GM23338 (cell line): Measurements from ENCODE around the gene RSPH6A. TPM values are rescaled to one million over a fixed set of nuclear protein-coding genes. Genes with fewer than 3 reads are reported as not detected.

Source experiments
- ATAC-seq: fragments of 200-7000 bp; cut with Tn5 transposase; 3 replicates; pipeline ENCODE4 v1.9.1; 2020
- DNase-seq: peaks from one replicate; pipeline ENCODE4 v3.0.0-alpha.2; 2015; ENCODE audit warnings: low spot score
- H2AFZ ChIP-seq: fragments of 200-600 bp; sonication (generic); 2 replicates; pipeline ENCODE4 v1.8.0; 2016; ENCODE audit warnings: antibody characterized with exemption, mild to moderate bottlenecking, moderate library complexity
- H3F3A ChIP-seq: fragments of 200-600 bp; sonication (generic); replicated peaks from 2 replicates; pipeline ENCODE4 v1.8.0; 2017; ENCODE audit warnings: antibody characterized with exemption, mixed run types, low read depth
- H3K27ac ChIP-seq: fragments of 200-600 bp; sonication (generic); 2 replicates; pipeline ENCODE4 v1.6.1; 2016; ENCODE audit warnings: low read depth
- H3K27me3 ChIP-seq: fragments of 200-600 bp; sonication (generic); 2 replicates; pipeline ENCODE4 v1.8.0; 2016; ENCODE audit warnings: mild to moderate bottlenecking, mixed run types, moderate library complexity; ENCODE audit not compliant: insufficient read depth
- H3K36me3 ChIP-seq: fragments of 200-600 bp; sonication (generic); 2 replicates; pipeline ENCODE4 v1.8.0; 2016; ENCODE audit warnings: mild to moderate bottlenecking; ENCODE audit not compliant: insufficient read depth
- H3K4me1 ChIP-seq: fragments of 200-600 bp; sonication (generic); 2 replicates; pipeline ENCODE4 v1.8.0; 2016; ENCODE audit warnings: mild to moderate bottlenecking, moderate library complexity; ENCODE audit not compliant: insufficient read depth
- H3K4me2 ChIP-seq: fragments of 200-600 bp; sonication (generic); 2 replicates; pipeline ENCODE4 v1.7.1; 2017; ENCODE audit warnings: mixed run types
- H3K4me3 ChIP-seq: fragments of 200-600 bp; sonication (generic); 2 replicates; pipeline ENCODE4 v1.6.1; 2016; ENCODE audit warnings: mixed run types
- H3K79me2 ChIP-seq: fragments of 200-600 bp; sonication (generic); replicated peaks from 2 replicates; pipeline ENCODE4 v1.8.0; 2017; ENCODE audit warnings: mild to moderate bottlenecking; ENCODE audit not compliant: insufficient read depth
- H3K9me2 ChIP-seq: fragments of 200-600 bp; sonication (generic); 2 replicates; pipeline ENCODE4 v1.8.0; 2017; ENCODE audit not compliant: insufficient read depth
- H4K20me1 ChIP-seq: fragments of 200-600 bp; sonication (generic); replicated peaks from 2 replicates; pipeline ENCODE4 v1.8.0; 2017; ENCODE audit warnings: mild to moderate bottlenecking; ENCODE audit not compliant: insufficient read depth
- H3K27ac Mint-ChIP-seq: 2 replicates; pipeline ENCODE4 v1.8.0; 2020; ENCODE audit warnings: inconsistent platforms, mild to moderate bottlenecking, moderate library complexity, mixed read lengths
- H3K27me3 Mint-ChIP-seq: 3 replicates; pipeline ENCODE4 v1.8.0; 2022; ENCODE audit warnings: low read depth, mild to moderate bottlenecking, moderate library complexity, mixed read lengths, inconsistent platforms; ENCODE audit not compliant: insufficient read depth, poor library complexity
- H3K36me3 Mint-ChIP-seq: 3 replicates; pipeline ENCODE4 v1.8.0; 2021; ENCODE audit warnings: low read depth, mild to moderate bottlenecking, inconsistent platforms, moderate library complexity, mixed read lengths
- H3K4me1 Mint-ChIP-seq: 3 replicates; pipeline ENCODE4 v1.8.0; 2020; ENCODE audit warnings: mild to moderate bottlenecking, inconsistent platforms, mixed read lengths
- H3K4me3 Mint-ChIP-seq: 3 replicates; pipeline ENCODE4 v1.8.0; 2021; ENCODE audit warnings: moderate library complexity, mild to moderate bottlenecking, inconsistent platforms, mixed read lengths
- H3K9me3 Mint-ChIP-seq: 3 replicates; pipeline ENCODE4 v1.8.0; 2020; ENCODE audit warnings: moderate library complexity, mild to moderate bottlenecking, inconsistent platforms, mixed read lengths
- CREB1 ChIP-seq: fragments of 250-450 bp; sonication (Bioruptor Pico); IDR thresholded peaks from 2 replicates; pipeline ENCODE4 v1.5.0; 2020; ENCODE audit warnings: low read depth, mild to moderate bottlenecking, moderate library complexity
- EZH2 ChIP-seq: fragments of 200-600 bp; sonication (generic); IDR thresholded peaks from one replicate; pipeline ENCODE4 v1.8.0; 2017; ENCODE audit warnings: antibody characterized with exemption, mild to moderate bottlenecking, low read depth; ENCODE audit not compliant: unreplicated experiment
- EZH2phosphoT487 ChIP-seq: fragments of 200-600 bp; sonication (generic); IDR thresholded peaks from one replicate; pipeline ENCODE4 v1.8.1; 2018; ENCODE audit warnings: antibody characterized with exemption; ENCODE audit not compliant: unreplicated experiment
- JUNB ChIP-seq: IDR thresholded peaks from one replicate; pipeline ENCODE4 v1.6.1; 2016; ENCODE audit warnings: antibody characterized with exemption; ENCODE audit not compliant: unreplicated experiment
- NANOG ChIP-seq: IDR thresholded peaks from 2 replicates; pipeline ENCODE4 v1.6.1; 2016; ENCODE audit warnings: antibody characterized with exemption, borderline replicate concordance
- POLR2AphosphoS5 ChIP-seq: IDR thresholded peaks from 2 replicates; pipeline ENCODE4 v1.6.1; 2016; ENCODE audit warnings: antibody characterized with exemption, low read depth
- STAT1 ChIP-seq: IDR thresholded peaks from one replicate; pipeline ENCODE4 v1.6.1; 2016; ENCODE audit warnings: antibody characterized with exemption; ENCODE audit not compliant: unreplicated experiment
- ZNF114 ChIP-seq: fragments of 250-450 bp; sonication (Bioruptor Pico); IDR thresholded peaks from 2 replicates; pipeline ENCODE4 v1.5.0; 2020; ENCODE audit warnings: mild to moderate bottlenecking, moderate library complexity
- ZNF331 ChIP-seq: fragments of 250-450 bp; sonication (Bioruptor Pico); IDR thresholded peaks from 2 replicates; pipeline ENCODE4 v1.5.0; 2020; ENCODE audit warnings: low read depth, mild to moderate bottlenecking, moderate library complexity
- polyA plus RNA-seq: library from polyadenylated mRNA; unstranded; fragments of >200 nt; fragmentation: Nextera tagmentation; extraction: Ambion mirVana; gene quantifications from 2 replicates; pipeline ENCODE4 v1.2.1, GENCODE V29; 2016
- total RNA-seq: library from RNA; depleted of rRNA; stranded (reverse); fragments of >200 nt; shearing (Covaris generic); gene quantifications from 2 replicates; pipeline ENCODE4 v1.2.3, GENCODE V29; 2014
- TF ChIP-seq, protein P1 (sequence below): IDR thresholded peaks from one replicate; pipeline ENCODE4 v1.6.1; 2018; ENCODE audit warnings: antibody characterized with exemption; ENCODE audit not compliant: unreplicated experiment
- TF ChIP-seq, protein P2 (sequence below): IDR thresholded peaks from 2 replicates; pipeline ENCODE4 v1.6.1; 2016; ENCODE audit warnings: antibody characterized with exemption
- TF ChIP-seq, protein P3 (sequence below), 2 experiments: fragments of 200-600 bp in 1 of 2; sonication (generic) in 1 of 2; conservative IDR thresholded peaks; 2 replicates each; pipeline versions ENCODE4 v1.5.1 to v1.6.1; 2016 to 2017; ENCODE audit warnings: antibody characterized with exemption in 2 of 2, low read depth in 2 of 2, mild to moderate bottlenecking in 2 of 2, moderate library complexity in 1 of 2
- TF ChIP-seq, protein P4 (sequence below): fragments of 250-450 bp; sonication (Bioruptor Pico); IDR thresholded peaks from 2 replicates; pipeline ENCODE4 v1.5.0; 2020; ENCODE audit warnings: mild to moderate bottlenecking, moderate library complexity

Gene RSPH6A
- total and polyA plus RNA-seq, 2 experiments from 2014 or later: 0.11 to 0.21 TPM

DNA sequence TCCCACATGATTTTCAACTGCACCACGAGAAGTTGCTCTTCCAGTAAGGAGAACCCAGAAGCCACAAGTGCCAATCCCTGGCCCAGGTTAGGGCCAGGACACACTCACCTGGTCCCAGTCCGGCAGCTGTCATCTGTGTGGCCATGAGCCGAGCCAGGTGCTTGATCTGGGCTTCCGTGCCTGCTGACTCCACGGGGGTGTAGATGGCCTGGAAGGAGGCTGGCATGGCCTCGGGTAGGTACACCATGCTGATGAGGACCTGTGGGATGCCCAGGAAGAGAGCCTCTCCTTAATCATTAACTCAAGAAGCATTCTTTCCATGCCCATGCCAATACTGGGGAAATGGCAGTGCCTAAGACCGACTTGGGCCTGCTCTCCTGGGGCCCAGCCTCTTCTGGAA lies 19.9 kb upstream of the RSPH6A start:
- Histone ChIP-seq H3K9me2 (no peaks in the 10 kb centered on the region), H3K27me3 (no peaks in the 10 kb centered on the region), H3K36me3 (peaks cover 48% of the 10 kb centered on the region), H3K4me3 (no peak overlapping the region), H3K4me2 (no peak overlapping the region), H4K20me1 (peaks cover 7% of the 10 kb centered on the region), H3F3A (peaks cover 9% of the 10 kb centered on the region; the same call in 1 of the 2 replicates), H3K4me1 (no peaks in the 10 kb centered on the region), H3K79me2 (no peaks in the 10 kb centered on the region), H3K27ac (no peak overlapping the region), H2AFZ (no peak overlapping the region)
- Mint-ChIP-seq H3K27me3 (peaks cover 5% of the 10 kb centered on the region), H3K4me1 (no peaks in the 10 kb centered on the region), H3K27ac (no peak overlapping the region), H3K36me3 (peaks cover 89% of the 10 kb centered on the region), H3K4me3 (no peak overlapping the region), H3K9me3 (no peaks in the 10 kb centered on the region; the same call in 2 of the 3 replicates)
- DNase-seq (no peak), ATAC-seq (no peak)
- TF ChIP-seq STAT1 (no peak), ZNF331 (CRISPR knock-in tag) (no peak), CREB1 (no peak), ZNF114 (CRISPR knock-in tag) (no peak), POLR2AphosphoS5 (no peak), EZH2phosphoT487 (no peak), EZH2 (no peak), NANOG (no peak), JUNB (no peak)
- TF ChIP-seq, protein P1, sequence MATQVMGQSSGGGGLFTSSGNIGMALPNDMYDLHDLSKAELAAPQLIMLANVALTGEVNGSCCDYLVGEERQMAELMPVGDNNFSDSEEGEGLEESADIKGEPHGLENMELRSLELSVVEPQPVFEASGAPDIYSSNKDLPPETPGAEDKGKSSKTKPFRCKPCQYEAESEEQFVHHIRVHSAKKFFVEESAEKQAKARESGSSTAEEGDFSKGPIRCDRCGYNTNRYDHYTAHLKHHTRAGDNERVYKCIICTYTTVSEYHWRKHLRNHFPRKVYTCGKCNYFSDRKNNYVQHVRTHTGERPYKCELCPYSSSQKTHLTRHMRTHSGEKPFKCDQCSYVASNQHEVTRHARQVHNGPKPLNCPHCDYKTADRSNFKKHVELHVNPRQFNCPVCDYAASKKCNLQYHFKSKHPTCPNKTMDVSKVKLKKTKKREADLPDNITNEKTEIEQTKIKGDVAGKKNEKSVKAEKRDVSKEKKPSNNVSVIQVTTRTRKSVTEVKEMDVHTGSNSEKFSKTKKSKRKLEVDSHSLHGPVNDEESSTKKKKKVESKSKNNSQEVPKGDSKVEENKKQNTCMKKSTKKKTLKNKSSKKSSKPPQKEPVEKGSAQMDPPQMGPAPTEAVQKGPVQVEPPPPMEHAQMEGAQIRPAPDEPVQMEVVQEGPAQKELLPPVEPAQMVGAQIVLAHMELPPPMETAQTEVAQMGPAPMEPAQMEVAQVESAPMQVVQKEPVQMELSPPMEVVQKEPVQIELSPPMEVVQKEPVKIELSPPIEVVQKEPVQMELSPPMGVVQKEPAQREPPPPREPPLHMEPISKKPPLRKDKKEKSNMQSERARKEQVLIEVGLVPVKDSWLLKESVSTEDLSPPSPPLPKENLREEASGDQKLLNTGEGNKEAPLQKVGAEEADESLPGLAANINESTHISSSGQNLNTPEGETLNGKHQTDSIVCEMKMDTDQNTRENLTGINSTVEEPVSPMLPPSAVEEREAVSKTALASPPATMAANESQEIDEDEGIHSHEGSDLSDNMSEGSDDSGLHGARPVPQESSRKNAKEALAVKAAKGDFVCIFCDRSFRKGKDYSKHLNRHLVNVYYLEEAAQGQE: no peak
- TF ChIP-seq, protein P2, sequence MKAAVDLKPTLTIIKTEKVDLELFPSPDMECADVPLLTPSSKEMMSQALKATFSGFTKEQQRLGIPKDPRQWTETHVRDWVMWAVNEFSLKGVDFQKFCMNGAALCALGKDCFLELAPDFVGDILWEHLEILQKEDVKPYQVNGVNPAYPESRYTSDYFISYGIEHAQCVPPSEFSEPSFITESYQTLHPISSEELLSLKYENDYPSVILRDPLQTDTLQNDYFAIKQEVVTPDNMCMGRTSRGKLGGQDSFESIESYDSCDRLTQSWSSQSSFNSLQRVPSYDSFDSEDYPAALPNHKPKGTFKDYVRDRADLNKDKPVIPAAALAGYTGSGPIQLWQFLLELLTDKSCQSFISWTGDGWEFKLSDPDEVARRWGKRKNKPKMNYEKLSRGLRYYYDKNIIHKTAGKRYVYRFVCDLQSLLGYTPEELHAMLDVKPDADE: no peak
- TF ChIP-seq, protein P3, sequence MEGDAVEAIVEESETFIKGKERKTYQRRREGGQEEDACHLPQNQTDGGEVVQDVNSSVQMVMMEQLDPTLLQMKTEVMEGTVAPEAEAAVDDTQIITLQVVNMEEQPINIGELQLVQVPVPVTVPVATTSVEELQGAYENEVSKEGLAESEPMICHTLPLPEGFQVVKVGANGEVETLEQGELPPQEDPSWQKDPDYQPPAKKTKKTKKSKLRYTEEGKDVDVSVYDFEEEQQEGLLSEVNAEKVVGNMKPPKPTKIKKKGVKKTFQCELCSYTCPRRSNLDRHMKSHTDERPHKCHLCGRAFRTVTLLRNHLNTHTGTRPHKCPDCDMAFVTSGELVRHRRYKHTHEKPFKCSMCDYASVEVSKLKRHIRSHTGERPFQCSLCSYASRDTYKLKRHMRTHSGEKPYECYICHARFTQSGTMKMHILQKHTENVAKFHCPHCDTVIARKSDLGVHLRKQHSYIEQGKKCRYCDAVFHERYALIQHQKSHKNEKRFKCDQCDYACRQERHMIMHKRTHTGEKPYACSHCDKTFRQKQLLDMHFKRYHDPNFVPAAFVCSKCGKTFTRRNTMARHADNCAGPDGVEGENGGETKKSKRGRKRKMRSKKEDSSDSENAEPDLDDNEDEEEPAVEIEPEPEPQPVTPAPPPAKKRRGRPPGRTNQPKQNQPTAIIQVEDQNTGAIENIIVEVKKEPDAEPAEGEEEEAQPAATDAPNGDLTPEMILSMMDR (conservative IDR thresholded peaks at IDR 0.05; ENCODE audit: low read depth in 2 of 2): no peak
- TF ChIP-seq, protein P4, sequence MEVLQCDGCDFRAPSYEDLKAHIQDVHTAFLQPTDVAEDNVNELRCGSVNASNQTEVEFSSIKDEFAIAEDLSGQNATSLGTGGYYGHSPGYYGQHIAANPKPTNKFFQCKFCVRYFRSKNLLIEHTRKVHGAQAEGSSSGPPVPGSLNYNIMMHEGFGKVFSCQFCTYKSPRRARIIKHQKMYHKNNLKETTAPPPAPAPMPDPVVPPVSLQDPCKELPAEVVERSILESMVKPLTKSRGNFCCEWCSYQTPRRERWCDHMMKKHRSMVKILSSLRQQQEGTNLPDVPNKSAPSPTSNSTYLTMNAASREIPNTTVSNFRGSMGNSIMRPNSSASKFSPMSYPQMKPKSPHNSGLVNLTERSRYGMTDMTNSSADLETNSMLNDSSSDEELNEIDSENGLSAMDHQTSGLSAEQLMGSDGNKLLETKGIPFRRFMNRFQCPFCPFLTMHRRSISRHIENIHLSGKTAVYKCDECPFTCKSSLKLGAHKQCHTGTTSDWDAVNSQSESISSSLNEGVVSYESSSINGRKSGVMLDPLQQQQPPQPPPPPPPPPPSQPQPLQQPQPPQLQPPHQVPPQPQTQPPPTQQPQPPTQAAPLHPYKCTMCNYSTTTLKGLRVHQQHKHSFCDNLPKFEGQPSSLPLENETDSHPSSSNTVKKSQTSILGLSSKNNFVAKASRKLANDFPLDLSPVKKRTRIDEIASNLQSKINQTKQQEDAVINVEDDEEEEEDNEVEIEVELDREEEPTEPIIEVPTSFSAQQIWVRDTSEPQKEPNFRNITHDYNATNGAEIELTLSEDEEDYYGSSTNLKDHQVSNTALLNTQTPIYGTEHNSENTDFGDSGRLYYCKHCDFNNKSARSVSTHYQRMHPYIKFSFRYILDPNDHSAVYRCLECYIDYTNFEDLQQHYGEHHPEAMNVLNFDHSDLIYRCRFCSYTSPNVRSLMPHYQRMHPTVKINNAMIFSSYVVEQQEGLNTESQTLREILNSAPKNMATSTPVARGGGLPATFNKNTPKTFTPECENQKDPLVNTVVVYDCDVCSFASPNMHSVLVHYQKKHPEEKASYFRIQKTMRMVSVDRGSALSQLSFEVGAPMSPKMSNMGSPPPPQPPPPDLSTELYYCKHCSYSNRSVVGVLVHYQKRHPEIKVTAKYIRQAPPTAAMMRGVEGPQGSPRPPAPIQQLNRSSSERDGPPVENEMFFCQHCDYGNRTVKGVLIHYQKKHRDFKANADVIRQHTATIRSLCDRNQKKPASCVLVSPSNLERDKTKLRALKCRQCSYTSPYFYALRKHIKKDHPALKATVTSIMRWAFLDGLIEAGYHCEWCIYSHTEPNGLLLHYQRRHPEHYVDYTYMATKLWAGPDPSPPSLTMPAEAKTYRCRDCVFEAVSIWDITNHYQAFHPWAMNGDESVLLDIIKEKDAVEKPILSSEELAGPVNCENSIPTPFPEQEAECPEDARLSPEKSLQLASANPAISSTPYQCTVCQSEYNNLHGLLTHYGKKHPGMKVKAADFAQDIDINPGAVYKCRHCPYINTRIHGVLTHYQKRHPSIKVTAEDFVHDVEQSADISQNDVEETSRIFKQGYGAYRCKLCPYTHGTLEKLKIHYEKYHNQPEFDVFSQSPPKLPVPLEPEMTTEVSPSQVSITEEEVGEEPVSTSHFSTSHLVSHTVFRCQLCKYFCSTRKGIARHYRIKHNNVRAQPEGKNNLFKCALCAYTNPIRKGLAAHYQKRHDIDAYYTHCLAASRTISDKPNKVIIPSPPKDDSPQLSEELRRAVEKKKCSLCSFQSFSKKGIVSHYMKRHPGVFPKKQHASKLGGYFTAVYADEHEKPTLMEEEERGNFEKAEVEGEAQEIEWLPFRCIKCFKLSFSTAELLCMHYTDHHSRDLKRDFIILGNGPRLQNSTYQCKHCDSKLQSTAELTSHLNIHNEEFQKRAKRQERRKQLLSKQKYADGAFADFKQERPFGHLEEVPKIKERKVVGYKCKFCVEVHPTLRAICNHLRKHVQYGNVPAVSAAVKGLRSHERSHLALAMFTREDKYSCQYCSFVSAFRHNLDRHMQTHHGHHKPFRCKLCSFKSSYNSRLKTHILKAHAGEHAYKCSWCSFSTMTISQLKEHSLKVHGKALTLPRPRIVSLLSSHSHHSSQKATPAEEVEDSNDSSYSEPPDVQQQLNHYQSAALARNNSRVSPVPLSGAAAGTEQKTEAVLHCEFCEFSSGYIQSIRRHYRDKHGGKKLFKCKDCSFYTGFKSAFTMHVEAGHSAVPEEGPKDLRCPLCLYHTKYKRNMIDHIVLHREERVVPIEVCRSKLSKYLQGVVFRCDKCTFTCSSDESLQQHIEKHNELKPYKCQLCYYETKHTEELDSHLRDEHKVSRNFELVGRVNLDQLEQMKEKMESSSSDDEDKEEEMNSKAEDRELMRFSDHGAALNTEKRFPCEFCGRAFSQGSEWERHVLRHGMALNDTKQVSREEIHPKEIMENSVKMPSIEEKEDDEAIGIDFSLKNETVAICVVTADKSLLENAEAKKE (CRISPR knock-in tag): no peak
